SK-N-SH (cell line): ENCODE results near the gene KBTBD4. TPM values are rescaled to one million over a fixed set of nuclear protein-coding genes. Genes with fewer than 3 reads are reported as not detected.
"Not testable (repeated sequence)": the region's sequence is repeated elsewhere in the genome, so short reads cannot be mapped to it uniquely, and the experiment has no call there.

Experiments used
- CTCF ChIA-PET: fragments of 300-600, 350-600 bp; formaldehyde crosslinking; extraction: SDS; loops from one replicate; lab custom pipeline; 2021; lab: Yijun Ruan, JAX
- POLR2A ChIA-PET: fragments of 350-600 bp; sonication (Branson Sonifier 250); formaldehyde crosslinking; extraction: SDS; loops from one replicate; lab custom pipeline; 2020; ENCODE audit warnings: antibody characterized with exemption, inconsistent platforms; lab: Yijun Ruan, JAX
- DNase-seq: peaks from one replicate; pipeline ENCODE4 v3.0.0; 2012
- H2AFZ ChIP-seq: fragments of 200-600 bp; sonication (generic); 2 replicates; pipeline ENCODE4 v1.8.1; 2016; ENCODE audit warnings: antibody characterized with exemption, mild to moderate bottlenecking, low read depth
- H3F3A ChIP-seq: fragments of 200-600 bp; sonication (generic); replicated peaks from 2 replicates; pipeline ENCODE3; 2016; ENCODE audit warnings: antibody characterized with exemption, mild to moderate bottlenecking; ENCODE audit not compliant: insufficient read depth
- H3K27ac ChIP-seq, 2 experiments: fragments of 200-500 bp in 1 of 2; fragments of 200-600 bp in 1 of 2; sonication (Bioruptor generic) in 1 of 2; sonication (generic), shearing (Covaris generic) in 1 of 2; 2 replicates each; pipeline versions ENCODE4 v1.5.1 to v1.6.1; 2014 to 2016; ENCODE audit warnings: low read depth in 2 of 2, inconsistent platforms in 1 of 2, low read length in 1 of 2, mild to moderate bottlenecking in 1 of 2, mixed read lengths in 1 of 2
- H3K27me3 ChIP-seq: fragments of 200-600 bp; sonication (generic), shearing (Covaris generic); 2 replicates; pipeline ENCODE4 v1.6.1; 2016; ENCODE audit warnings: mixed run types; ENCODE audit not compliant: insufficient read depth
- H3K36me3 ChIP-seq, 2 experiments: fragments of 200-500 bp in 1 of 2; fragments of 200-600 bp in 1 of 2; sonication (Bioruptor generic) in 1 of 2; sonication (generic) in 1 of 2; replicated peaks in 1 of 2; 2 replicates each; pipeline versions ENCODE3 to v1.5.1; 2014 to 2016; ENCODE audit warnings: low read length in 1 of 2, mild to moderate bottlenecking in 1 of 2; ENCODE audit not compliant: insufficient read depth in 2 of 2, control insufficient read depth in 1 of 2
- H3K4me1 ChIP-seq, 2 experiments: fragments of 200-500 bp in 1 of 2; fragments of 200-600 bp in 1 of 2; sonication (Bioruptor generic) in 1 of 2; sonication (generic), shearing (Covaris generic) in 1 of 2; 2 replicates each; pipeline versions ENCODE4 v1.5.1 to v1.6.1; 2014 to 2016; ENCODE audit warnings: low read depth in 1 of 2, low read length in 1 of 2, mixed run types in 1 of 2; ENCODE audit not compliant: insufficient read depth in 2 of 2, control insufficient read depth in 1 of 2
- H3K4me2 ChIP-seq: fragments of 200-600 bp; sonication (generic), shearing (Covaris generic); 2 replicates; pipeline ENCODE4 v1.6.1; 2017; ENCODE audit warnings: mixed run types
- H3K4me3 ChIP-seq, 2 experiments: fragments of 200-500 bp in 1 of 2; fragments of 200-600 bp in 1 of 2; sonication (Bioruptor generic) in 1 of 2; sonication (generic), shearing (Covaris generic) in 1 of 2; 2 replicates each; pipeline versions ENCODE4 v1.5.1 to v1.8.1; 2014 to 2016; ENCODE audit warnings: low read depth in 2 of 2, inconsistent platforms in 1 of 2, low read length in 1 of 2, mild to moderate bottlenecking in 1 of 2, mixed read lengths in 1 of 2, moderate library complexity in 1 of 2
- H3K79me2 ChIP-seq: fragments of 200-600 bp; sonication (generic); 2 replicates; pipeline ENCODE4 v1.8.1; 2017; ENCODE audit warnings: mild to moderate bottlenecking; ENCODE audit not compliant: insufficient read depth
- H3K9ac ChIP-seq: fragments of 200-600 bp; sonication (generic); 2 replicates; pipeline ENCODE4 v1.6.1; 2017; ENCODE audit warnings: mixed run types
- H3K9me2 ChIP-seq: fragments of 200-600 bp; sonication (generic); 2 replicates; pipeline ENCODE4 v1.6.1; 2017; ENCODE audit warnings: mixed run types
- H3K9me3 ChIP-seq: fragments of 200-600 bp; sonication (generic); 2 replicates; pipeline ENCODE4 v1.6.1; 2017; ENCODE audit warnings: mixed run types, mild to moderate bottlenecking, moderate library complexity
- H4K20me1 ChIP-seq: fragments of 200-600 bp; sonication (generic); 2 replicates; pipeline ENCODE4 v1.6.1; 2017; ENCODE audit warnings: mild to moderate bottlenecking, mixed run types; ENCODE audit not compliant: insufficient read depth
- CHD2 ChIP-seq: fragments of 150-350 bp; IDR thresholded peaks from 2 replicates; pipeline ENCODE4 v1.6.1; 2018; ENCODE audit warnings: low read length; ENCODE audit not compliant: partially characterized antibody
- CTCF ChIP-seq: fragments of 200-600 bp; sonication (generic); IDR thresholded peaks from 2 replicates; pipeline ENCODE4 v1.6.1; 2017; ENCODE audit warnings: antibody characterized with exemption, mild to moderate bottlenecking, moderate library complexity
- GABPA ChIP-seq: IDR thresholded peaks from 2 replicates; pipeline ENCODE4 v1.4.0; 2012; ENCODE audit warnings: low read depth, mild to moderate bottlenecking
- MAX ChIP-seq: IDR thresholded peaks from 2 replicates; pipeline ENCODE4 v1.4.0; 2012; ENCODE audit warnings: low read depth
- MXI1 ChIP-seq: IDR thresholded peaks from 2 replicates; pipeline ENCODE4 v1.6.1; 2012; ENCODE audit warnings: mild to moderate bottlenecking, low read depth, low read length, improper control_type of control experiment
- NRF1 ChIP-seq: IDR thresholded peaks from 2 replicates; pipeline ENCODE4 v1.6.1; 2012; ENCODE audit warnings: low read depth, mild to moderate bottlenecking, low read length
- RAD21 ChIP-seq: IDR thresholded peaks from 2 replicates; pipeline ENCODE4 v1.6.1; 2012; ENCODE audit warnings: mild to moderate bottlenecking, low read length
- RCOR1 ChIP-seq: fragments of 150-350 bp; IDR thresholded peaks from 2 replicates; pipeline ENCODE4 v1.6.1; 2017; ENCODE audit warnings: antibody characterized with exemption, low read length
- SIN3A ChIP-seq: IDR thresholded peaks from 2 replicates; pipeline ENCODE4 v1.6.1; 2012; ENCODE audit warnings: low read depth, mild to moderate bottlenecking, low read length, moderate library complexity, borderline replicate concordance
- TCF12 ChIP-seq: IDR thresholded peaks from 2 replicates; pipeline ENCODE4 v1.4.0; 2012
- USF1 ChIP-seq: IDR thresholded peaks from 2 replicates; pipeline ENCODE4 v1.4.0; 2012; ENCODE audit warnings: low read depth, borderline replicate concordance
- YY1 ChIP-seq: IDR thresholded peaks from 2 replicates; pipeline ENCODE4 v1.4.0; 2012; ENCODE audit warnings: low read depth, mild to moderate bottlenecking
- ZBTB33 ChIP-seq: IDR thresholded peaks from 2 replicates; pipeline ENCODE4 v1.4.0; 2012; ENCODE audit warnings: low read depth, borderline replicate concordance
- WGBS: methylation state at CpG from one replicate; pipeline ENCODE4 v1.1.6; 2017; ENCODE audit warnings: low lambda C conversion rate; 5-methylcytosine and 5-hydroxymethylcytosine counted together
- polyA plus RNA-seq, 3 experiments: library from polyadenylated mRNA; depleted of rRNA; stranded (reverse); fragments of >200 nt; gene quantifications; 2 replicates each; pipeline ENCODE4 v1.2.3, GENCODE V29; 2012

The KBTBD4 gene
- polyA plus RNA-seq, 1 of the 3 experiments (the other 2 are of a cell fraction), result 16.8 TPM

GRCh38 chr11:47551086-47551485 lies 27.7 kb downstream of the KBTBD4 start:
- H3K79me2 ChIP-seq, result peaks cover 71% of the 10 kb centered on the region
- no peak overlapping the region for H2AFZ ChIP-seq
- H4K20me1 ChIP-seq, result peaks cover 57% of the 10 kb centered on the region
- H3K9me2 ChIP-seq, result no peaks in the 10 kb centered on the region
- ChIA-PET POLR2A (interaction anchor here (1.1 kb wide), 1 partner anchor 18 kb away, joined by 3 read pairs; no protein-coding TSS in a partner anchor), CTCF (interaction anchor here (1.0 to 1.9 kb wide), 4 partner anchors 13 to 98 kb away, joined by 3 to 10 read pairs (median 4); no protein-coding TSS in a partner anchor)
- peaks cover 3 to 27% of the 10 kb centered on the region in 2 experiments; a peak in 2 of 4 replicates for H3K4me1 ChIP-seq
- peak overlapping the region; percentile 94; the same call in 1 of the 2 replicates for H3K9ac ChIP-seq
- peak overlapping the region; percentile 84 for H3K4me2 ChIP-seq
- H3K27ac ChIP-seq, result peak overlapping the region in 1 of 2 experiments; percentile 84; a peak in 1 of 4 replicates
- peaks cover 25% of the 10 kb centered on the region for H3F3A ChIP-seq
- DNase-seq, result peak; percentile 37
- H3K36me3 ChIP-seq, result peaks cover 2 to 32% of the 10 kb centered on the region in 2 experiments
- TF ChIP-seq TCF12 (no peak), RCOR1 (no peak), MXI1 (peak; percentile 38; the same call in 1 of the 2 replicates), CTCF (peak; percentile 55), RAD21 (peak; percentile 35), YY1 (no peak)
- TF ChIP-seq, all 33 proteins: peak for 3
- no peaks in the 10 kb centered on the region for H3K27me3 ChIP-seq
- no peaks in the 10 kb centered on the region for H3K9me3 ChIP-seq
- H3K4me3 ChIP-seq, result peak overlapping the region; percentile 63 to 88

- Histone ChIP-seq H2AFZ (no peak overlapping the region), H4K20me1 (peaks cover 62% of the 10 kb centered on the region), H3K36me3 (peaks cover 2 to 32% of the 10 kb centered on the region in 2 experiments)
- TF ChIP-seq NRF1 (no peak), SIN3A (no peak), GABPA (no peak), ZBTB33 (no peak), RAD21 (no peak), CHD2 (no peak), USF1 (no peak), MAX (no peak)
- TF ChIP-seq, all 33 proteins: peak for 0
- Histone ChIP-seq H3F3A (peaks cover 25% of the 10 kb centered on the region), H3K4me1 (peaks cover 3 to 27% of the 10 kb centered on the region in 2 experiments; a peak in 2 of 4 replicates), H3K9me3 (no peaks in the 10 kb centered on the region), H3K9me2 (no peaks in the 10 kb centered on the region), H3K27me3 (no peaks in the 10 kb centered on the region), H3K4me2 (peak overlapping the region; percentile 84; the same call in 1 of the 2 replicates), H3K9ac (no peak overlapping the region), H3K27ac (no peak overlapping the region; a peak in 1 of 4 replicates), H3K79me2 (peaks cover 77% of the 10 kb centered on the region), H3K4me3 (no peak overlapping the region; a peak in 1 of 4 replicates)
- DNase-seq, result no peak
- 85% methylated on average over 10 of the region's 10 CpGs for WGBS
- ChIA-PET CTCF (no interaction called here), POLR2A (no interaction called here)
Measured at GRCh38 chr11:47550288-47551047, 28.3 kb downstream of the KBTBD4 start.

GRCh38 chr11:47546274-47546673 lies 32.5 kb downstream of the KBTBD4 start:
- H3K79me2 ChIP-seq, result peaks cover 100% of the 10 kb centered on the region
- H3K27ac ChIP-seq, H3K9me2 ChIP-seq, H3K9ac ChIP-seq, H2AFZ ChIP-seq, DNase-seq, H3K27me3 ChIP-seq, H3K9me3 ChIP-seq, H3K4me3 ChIP-seq, POLR2A ChIA-PET, H3K4me2 ChIP-seq, CTCF ChIA-PET: not testable (repeated sequence)
- peaks cover 98% of the 10 kb centered on the region for H4K20me1 ChIP-seq
- 88% methylated on average over 5 of the region's 7 CpGs for WGBS
- peaks cover 26% of the 10 kb centered on the region for H3F3A ChIP-seq
- peaks cover 2 to 32% of the 10 kb centered on the region in 2 experiments for H3K36me3 ChIP-seq
- peaks cover 3 to 33% of the 10 kb centered on the region in 2 experiments; a peak in 2 of 4 replicates for H3K4me1 ChIP-seq
